GM21526 (cell line): ENCODE results near the gene FBXO30.

Experiments
- ATAC-seq: cut with Tn5 transposase; IDR thresholded peaks from one replicate; pipeline ENCODE4 v1.9.1; 2021; ENCODE audit warnings: moderate library complexity; ENCODE audit not compliant: unreplicated experiment, low FRiP score

The FBXO30 gene

GRCh38 chr6:145814501-145815308 lies at the start of gene FBXO30:
Gene FBXO30 (minus strand): TSS chr6:145814795. CDS start chr6:145806405, 8,390 bp downstream.
- ATAC-seq: peak; percentile 69

DNA sequence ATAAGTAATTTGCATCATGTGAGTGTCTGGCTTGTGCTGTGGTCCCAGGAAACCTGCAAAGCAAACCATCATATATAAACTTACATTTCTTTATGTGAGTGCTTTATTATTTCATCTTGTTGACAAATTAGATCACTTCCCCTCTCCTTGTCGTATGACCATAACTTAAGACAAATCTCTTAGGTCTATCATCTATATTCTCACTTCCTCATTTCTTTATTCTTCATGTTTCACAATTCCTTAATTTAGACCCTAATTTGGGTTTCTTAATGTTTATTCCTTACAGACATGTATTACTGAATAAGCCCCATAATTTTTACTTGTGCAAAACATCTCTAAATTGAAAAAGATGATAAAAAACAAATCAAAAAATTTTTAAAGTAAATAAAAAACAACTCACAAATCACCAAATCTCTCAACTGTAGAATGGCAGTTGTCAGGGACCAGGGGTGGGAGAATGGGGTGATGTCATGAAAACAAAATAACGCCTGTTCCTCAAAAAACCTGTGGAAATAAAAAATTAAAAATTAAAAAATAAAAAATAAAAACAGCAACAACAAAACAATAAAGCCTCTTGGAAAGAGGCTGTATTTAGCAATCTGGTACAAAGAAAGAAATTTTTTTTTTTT lies 49.5 kb upstream of the FBXO30 start:
- ATAC-seq: no peak

DNA sequence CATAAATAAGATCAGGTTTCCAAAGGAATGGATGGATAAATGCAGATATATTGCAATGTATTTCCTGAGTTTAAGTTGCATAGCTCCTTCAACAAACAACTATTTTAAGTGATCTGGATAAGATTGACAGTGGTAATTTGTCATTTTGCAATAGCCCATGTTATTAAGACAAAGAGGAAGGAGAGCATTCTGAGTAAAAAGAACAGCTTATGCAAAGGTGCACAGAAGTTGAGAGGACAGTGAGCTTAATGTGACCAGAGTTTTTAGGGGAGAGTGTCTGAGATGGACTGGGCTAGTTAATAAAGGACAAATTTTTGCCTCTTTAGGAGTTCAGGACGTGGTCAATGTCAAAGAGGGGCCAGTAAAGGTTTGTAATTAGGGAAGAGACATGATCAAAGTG lies 48.8 kb upstream of the FBXO30 start:
- no peak for ATAC-seq

- no peak for ATAC-seq
These were observed 46.0 kb upstream of the FBXO30 start for GRCh38 chr6:145860562-145860961.

- ATAC-seq: no peak
These were observed 36.1 kb upstream of the FBXO30 start for GRCh38 chr6:145850671-145851070.

GRCh38 chr6:145848541-145848940 lies 33.9 kb upstream of the FBXO30 start:
- no peak for ATAC-seq

DNA sequence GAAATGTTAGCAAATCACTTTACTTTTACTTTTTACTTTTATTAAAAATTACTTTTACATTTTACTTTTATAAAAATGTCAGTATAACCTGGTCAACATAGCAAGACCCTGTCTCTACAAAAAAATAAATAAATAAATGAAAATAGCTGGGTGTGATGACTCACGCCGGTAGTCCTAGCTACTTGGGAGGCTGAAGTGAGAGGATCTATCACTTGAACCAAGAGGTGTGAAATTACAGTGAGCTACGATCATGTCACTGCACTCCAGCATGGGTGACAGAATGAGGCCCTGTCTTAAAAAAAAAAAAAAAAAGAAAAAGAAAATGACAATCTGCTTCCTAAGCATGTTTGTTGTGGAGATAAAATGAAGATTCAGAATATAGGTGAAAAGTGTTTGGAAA lies 31.0 kb upstream of the FBXO30 start:
- no peak for ATAC-seq

DNA sequence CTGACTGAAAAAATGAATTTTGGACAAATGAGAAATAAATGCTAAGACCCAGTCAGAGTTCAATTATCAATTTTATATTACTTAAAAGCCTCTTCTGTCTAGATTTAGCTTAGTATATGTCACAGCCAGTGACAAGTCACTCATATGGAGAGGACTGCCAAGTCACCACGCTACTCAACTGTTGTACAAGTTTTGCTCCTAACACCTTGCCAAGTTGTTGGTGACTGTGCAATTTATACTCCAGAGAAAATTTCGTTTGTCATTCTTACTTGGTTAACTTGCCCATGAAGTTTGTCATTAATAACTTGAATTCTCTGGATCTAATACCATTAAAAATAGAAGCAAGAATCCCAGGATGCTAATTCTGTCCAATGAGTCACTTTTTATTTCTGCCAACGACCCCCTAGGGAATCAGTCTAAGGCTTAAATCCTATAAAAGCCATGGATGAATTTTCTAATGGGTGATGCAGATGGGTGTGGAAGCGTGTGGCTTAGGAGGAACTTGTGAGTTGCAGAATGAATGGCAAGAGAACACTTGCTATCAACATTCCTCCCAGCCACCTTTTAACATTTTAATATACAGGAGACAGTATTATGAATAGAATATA lies 30.4 kb upstream of the FBXO30 start:
- no peak for ATAC-seq

GRCh38 chr6:145842693-145843546 lies 28.3 kb upstream of the FBXO30 start:
- ATAC-seq: no peak

GRCh38 chr6:145841668-145842067 lies 27.1 kb upstream of the FBXO30 start:
- ATAC-seq: no peak

DNA sequence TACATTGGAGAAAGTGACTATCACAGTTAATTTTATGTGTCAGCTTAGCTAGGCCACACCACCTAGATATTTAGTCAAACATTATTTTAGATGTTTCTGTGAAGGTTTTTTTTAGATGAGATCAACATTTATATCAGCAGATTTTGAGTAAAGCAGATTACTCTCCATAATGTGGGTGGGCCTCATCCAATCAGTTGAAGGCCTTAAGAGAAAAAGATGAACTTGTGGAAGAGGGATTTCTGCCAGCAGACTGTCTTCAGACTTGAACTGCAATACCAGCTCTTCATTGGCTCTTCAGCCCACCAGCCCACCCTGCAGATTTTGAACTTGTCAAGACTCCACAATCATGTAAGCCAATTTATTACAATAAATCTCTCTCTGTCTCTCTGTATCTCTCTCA lies 25.1 kb upstream of the FBXO30 start:
- ATAC-seq: no peak

DNA sequence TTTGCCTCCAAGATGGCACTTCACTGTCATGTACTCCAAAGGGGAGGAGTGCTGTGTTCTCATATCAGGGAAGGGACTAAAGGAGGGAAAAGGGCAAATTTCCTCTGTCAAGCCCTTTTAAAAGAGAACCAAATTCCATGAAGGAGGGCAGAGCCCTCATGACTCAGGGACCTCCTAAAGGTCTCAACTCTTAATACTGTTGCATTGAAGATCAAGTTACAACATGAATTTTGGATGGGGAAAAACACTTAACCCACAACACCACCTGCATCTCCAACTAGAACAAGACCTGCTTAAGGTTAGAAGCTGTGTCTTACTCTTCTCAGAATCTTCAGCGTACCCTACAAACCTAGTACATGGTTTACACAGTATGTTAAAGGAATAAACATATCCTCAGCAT lies 23.7 kb upstream of the FBXO30 start:
- ATAC-seq: no peak

DNA sequence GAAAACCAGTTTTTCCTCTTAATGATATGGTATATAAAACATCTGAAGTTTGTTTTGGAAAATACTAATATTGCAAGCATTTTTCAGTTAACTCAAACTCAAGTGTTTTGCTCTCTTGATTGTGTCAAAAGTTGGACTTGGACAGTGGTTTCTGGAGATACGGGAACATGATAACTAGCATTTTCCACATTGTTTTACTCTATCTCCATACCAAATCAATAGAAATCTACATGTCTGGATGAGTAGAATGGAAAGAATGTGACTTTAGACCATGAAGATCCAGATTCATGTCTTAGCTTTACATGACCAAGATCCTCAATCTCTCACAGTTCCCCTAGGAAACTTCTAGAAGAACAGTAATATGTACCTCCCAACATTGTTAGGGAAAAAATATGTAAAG lies 22.2 kb upstream of the FBXO30 start:
- ATAC-seq: no peak

DNA sequence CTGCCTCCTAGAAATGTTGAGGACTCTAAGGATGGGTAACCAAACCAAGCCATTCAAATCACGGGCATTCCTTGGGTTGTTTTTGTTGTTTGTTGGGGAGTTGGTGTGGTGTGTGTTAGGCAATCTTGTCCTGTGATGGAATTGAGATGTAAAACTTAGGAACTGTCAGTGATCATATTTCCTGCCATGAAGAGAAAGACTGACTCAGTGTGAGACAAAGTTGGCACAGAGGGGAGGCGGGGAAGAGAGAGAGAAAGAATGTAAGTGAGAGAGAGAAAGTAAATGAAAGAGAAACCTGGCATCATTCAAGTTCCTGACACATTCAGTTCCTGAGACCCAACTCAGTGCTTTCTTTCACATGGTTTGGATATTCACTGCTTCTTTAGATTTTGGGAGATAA lies 21.6 kb upstream of the FBXO30 start:
- ATAC-seq: no peak

DNA sequence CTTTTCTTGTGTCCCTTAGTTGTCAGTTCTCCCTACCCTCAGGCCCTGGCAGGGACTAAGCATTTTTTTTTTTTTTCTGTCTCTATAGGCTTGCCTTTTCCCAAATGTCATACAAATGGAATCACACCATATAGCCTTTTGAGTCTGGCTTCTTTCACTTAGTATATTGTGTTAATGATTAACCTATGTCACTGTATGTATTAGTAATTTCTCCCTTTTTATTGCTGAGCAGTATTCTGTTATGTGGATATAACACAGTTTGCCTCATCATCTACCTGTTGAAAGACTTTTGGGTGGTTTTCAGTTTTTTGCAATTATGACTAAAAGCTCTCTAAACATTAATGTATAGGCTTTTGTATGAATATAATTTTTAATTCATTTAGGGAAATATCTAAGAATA lies 16.0 kb upstream of the FBXO30 start:
- ATAC-seq: no peak

DNA sequence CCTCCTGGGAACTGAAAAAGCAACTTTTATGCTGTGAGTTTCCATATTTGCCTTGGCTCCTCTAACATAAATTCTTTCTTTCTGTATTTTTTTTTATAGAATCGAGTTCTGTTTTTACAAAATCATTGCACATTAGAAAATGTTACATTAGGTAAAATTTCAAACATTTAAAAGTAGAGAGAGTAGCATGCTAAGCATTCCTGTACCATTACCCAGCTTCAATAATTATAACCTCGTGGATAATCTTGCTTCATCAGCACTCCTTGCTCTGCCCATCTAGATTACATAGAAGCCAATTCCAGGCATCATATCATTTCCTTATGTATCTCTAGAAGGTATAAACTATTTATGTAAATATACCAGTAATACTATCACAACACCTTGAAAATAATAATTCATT lies 15.4 kb upstream of the FBXO30 start:
- no peak for ATAC-seq

DNA sequence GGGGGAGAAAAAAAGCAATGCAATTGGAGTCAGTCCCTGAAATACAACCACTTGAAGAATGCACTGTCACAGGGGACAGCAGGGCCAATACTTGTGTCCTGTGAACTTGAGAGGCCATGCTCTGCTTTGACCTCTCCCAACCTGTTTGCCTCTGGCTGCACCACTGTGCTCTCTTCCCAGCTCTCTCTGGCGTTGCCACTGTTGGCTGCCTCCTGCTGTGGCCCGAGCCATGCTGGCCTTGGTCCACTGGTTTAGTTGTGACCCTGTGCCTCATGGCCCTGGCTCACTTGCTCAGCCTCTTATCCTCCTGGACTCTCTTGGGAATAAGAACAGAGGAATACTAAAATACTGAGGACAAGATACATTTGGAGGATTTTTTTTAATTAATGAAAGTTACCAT lies 14.5 kb upstream of the FBXO30 start:
- no peak for ATAC-seq

GRCh38 chr6:145824344-145824743 lies 9.7 kb upstream of the FBXO30 start:
- ATAC-seq: no peak

DNA sequence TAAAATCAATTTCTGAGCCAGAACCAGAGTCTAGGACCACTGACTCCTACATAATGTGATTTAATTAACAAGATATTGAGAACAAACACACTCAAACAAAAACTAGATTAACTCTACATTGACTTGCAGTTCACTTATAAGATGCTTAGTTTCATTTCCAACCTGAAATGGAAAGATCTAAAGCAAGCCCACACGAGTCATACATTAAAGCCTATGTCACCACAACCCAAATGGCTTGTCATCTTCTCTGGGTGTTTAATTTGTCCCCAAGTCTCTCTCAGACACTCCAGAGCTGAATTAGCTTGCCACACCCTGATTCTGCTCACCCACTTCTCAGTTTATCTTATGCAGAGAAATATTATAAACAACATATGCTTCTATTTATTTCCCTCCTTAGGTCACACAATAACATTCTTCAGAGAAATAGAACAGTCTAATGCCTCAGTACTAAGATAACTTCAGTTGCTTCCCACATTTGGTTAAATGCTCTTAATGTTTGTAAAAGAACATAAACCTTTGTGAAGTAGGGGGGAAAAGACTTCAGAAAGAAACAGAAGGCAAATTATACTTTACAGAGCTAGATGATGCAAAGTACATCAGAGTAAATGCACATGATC lies 8.8 kb upstream of the FBXO30 start:
- no peak for ATAC-seq

DNA sequence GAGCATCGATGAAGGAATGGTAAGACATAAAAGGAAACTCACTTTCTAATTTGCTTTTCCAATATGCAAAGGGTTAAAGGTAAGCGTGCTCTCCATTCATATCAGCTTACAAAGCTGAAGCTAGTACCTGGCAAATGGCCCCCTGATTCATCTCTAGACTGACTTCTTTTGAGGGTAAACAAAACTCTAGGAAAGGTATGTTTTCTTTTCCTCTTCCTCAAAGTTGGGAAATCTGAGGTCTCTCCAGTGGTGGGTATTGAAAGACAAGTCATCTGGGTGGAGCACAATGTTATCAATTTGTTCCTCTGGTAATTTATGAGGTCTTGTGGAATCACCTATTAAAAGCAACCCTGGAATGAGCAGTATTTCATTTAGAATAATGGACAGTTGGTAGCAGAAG lies 7.9 kb upstream of the FBXO30 start:
- no peak for ATAC-seq

- ATAC-seq: no peak
These were observed 5.4 kb upstream of the FBXO30 start for GRCh38 chr6:145819994-145820393.
